Kasumi-1 (cell line): ENCODE measurements around the gene GNAI1.

Source experiments
- DNase-seq, 2 experiments: peaks; one replicate each; lab custom pipeline; 2025; lab: John Stamatoyannopoulos, UW

Gene GNAI1

DNA sequence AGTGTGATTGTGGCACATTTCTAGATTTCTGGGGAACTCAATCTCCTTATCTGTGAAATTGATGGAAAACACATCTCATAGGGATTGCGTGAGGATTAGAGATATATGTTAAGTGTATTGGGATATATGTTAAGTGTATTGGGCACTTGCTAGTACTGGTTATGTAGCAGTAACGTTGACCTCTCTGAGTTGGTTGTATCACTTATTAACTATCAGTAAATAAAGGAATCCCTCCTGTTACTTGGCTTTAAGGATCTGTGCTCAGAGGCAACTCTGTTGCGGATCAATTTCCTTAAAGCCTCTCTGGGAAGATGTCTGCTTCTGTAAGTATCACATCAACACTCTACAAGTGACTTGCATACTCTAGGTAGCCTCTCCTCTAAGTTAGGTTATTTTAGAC, 25.2 kb downstream of the GNAI1 start:
- no peak for DNase-seq

DNA sequence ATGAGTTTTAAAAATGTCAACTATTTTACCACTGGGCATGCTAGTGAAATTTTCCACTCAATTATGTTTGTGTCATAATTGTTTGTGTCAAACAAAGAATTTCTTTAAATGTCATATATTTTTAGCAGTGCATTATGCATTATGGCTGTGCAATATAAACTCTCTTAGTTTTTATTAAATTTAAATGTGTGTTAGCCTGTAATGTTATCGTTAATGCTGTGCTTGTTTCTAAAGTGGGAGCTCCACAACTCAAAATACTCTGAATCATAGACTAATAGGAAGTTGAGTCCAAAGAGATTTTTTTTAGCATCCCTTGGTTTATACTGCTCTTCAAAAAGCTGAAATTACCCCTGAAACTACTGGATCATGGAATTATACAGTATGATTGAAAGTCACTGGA, 26.8 kb downstream of the GNAI1 start:
- no peak for DNase-seq

DNA sequence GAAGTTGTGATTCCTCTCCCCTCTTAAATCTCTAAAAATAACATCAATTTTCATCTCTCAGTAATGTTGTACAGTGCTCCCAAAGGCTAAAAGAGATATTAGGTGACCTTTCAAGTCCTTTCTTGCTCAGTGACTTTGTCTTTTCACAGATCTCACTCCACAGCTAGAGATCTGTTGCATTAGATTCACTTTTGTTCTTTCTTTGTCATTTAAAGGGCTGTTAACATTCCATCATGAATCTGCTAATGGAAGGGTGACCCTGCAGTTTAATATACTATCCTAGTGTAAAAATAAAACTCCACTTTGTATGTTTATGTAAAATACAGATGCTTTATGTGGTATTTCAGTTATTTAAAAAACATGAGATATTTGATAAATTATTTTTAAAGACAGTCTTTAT, 30.5 kb downstream of the GNAI1 start:
- no peak for DNase-seq

DNA sequence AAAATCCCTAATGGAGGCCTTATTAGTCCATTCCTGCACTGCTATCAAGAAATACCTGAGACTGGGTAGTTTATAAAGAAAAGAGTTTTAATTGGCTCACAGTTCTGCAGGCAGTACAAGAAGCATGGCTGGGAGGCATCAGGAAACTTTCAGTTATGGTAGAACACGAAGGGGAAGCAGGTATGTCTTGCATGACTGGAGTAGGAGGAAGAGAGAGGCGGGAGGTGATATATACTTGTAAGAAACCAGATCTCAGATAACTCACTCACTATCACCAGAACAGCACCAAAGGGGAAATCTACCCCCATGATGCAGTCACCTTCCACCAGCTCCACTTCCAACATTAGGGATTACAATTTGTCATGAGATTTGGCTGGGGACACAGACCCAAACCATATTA, 35.8 kb downstream of the GNAI1 start:
- DNase-seq = no peak

DNA sequence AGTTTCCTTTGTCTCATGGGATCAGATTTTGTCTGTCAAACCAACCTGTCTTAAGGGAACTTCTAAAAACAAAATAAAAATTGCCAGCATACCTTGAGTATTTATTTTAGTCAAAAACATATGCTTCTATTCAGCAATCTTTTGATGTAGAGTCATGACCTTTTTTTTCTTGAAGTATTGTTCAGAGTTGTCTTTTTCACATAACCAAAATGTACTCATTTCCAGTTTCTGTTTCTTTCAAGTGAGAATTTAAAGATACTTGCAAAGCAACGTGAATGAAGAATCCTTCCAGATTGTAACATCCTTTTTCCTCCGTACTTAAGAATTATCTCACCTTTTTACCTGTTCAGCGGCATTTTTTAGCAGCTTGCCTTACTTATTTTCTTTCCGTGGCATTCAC, 37.8 kb downstream of the GNAI1 start:
- DNase-seq = no peak

DNA sequence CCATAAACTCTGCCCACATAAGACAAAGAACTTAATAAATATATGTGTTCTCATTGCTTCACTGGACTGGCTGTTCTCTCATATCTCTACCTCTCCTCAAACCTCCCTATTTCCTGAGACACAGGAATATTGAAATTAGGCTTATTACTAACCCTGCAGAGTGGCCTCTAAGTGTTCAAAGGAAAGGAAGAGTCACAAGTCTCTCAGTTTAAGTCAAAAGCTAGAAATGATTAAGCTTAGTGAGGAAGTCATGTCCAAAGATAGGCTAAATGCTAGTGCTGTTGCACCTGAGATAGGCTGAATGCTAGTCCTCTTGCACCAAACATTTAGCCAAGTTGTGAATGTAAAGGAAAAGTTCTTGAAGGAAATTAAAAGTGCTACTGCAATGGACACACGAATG, 41.1 kb downstream of the GNAI1 start:
- DNase-seq = no peak

DNA sequence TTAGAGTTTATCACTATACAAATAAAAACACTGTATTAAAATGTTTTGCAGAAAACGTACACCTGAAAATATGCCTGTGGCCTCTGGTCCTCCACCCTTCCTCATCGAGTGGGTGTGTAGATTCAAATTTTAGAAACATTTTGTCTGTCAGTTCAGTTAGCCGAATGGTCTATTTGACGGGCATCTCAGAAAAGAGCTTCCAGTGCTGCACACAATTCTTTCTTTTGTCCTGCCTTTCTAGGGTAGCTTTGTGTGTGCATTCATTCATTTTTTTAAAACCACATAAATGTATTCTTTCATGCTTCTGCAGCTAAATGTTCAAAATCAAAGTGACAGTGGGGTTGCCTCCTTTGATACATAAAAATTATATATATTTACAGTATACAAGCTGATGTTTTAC, 46.8 kb downstream of the GNAI1 start:
- DNase-seq = no peak

DNA sequence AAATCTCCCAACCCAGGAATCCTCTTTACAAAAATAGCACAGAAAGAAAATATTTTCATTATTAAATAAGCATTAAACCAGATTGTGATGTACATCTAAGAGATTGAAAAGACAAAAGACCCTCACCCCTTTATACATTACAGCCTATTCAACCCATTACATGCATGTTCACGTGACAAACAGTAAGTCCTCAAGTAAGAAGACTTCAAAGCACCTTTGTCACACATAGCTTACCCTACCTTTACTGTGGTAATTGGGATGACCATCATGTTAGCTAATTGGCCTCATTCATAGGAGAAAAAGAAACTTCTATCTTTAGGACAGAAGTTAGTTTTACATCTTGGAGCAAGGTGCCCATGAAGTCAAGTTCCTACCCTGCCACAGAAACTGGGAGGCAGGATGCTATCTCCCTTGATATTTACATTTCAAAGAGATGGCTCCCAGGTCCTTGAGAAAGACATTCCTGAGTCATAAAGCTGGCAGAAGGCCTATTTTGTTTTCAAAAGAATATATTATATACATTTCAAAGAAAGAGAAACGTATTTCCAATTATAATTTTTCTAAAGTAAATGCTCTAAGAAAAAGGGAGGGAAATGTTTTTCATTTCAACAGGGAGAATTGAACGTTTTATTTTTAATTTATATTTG, 48.1 kb downstream of the GNAI1 start:
- no peak for DNase-seq

DNA sequence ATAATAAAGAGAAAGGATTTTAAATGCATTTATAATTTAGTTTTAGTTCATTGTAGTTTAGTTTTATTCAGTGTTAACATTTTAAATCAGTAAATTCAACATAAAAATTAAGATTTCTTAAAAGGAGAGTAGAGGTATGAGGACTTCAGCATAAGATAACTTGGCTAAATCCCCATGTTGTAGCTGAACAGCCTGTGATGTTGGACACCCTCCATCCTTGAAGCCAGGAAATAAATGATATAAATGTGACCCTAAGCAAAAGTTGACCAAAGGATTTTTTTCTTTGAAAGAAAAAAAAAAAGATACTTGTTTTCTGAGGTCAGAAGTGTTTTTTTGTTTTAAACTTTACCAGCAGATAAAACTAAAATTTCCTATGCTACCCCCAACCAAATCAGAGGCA, 48.7 kb downstream of the GNAI1 start:
- DNase-seq = no peak

DNA sequence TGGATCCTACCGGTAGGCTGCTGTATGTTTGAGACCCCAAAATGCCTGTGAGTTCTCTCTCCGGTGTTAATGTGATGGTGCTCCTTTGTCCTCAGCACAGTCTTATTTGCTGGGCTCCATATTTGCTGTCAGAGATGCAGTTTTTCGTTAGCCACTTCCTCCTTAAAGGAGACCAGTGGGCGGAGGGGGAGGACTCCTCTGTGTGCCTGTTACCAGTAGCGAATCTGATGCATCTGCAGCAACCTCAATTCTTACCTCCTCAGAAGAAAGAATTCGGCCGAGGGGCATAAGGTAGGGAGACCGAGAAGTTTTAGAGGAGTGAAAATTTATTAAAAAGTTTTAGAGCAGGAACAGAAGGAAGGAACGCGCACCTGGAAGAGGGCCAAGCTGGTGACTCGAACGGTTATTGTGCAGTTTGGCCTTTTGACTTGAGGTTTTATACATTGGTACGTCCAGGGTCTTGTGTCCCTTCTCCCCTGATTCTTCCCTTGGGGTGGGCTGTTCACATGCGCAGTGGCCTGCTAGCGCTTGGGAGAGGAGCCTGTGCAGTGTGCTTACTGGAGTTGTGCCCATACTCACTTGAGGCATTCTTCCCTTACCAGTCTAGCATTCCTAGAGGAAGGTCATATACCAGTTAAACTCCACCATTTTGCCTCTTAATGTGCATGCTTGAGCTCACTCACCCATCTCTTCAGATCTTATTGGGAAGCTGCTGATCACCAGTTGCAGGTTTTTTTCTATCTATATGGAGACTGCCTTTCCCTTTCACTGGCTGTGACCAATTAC, 49.5 kb downstream of the GNAI1 start:
- DNase-seq = peak; percentile 72 to 83

DNA sequence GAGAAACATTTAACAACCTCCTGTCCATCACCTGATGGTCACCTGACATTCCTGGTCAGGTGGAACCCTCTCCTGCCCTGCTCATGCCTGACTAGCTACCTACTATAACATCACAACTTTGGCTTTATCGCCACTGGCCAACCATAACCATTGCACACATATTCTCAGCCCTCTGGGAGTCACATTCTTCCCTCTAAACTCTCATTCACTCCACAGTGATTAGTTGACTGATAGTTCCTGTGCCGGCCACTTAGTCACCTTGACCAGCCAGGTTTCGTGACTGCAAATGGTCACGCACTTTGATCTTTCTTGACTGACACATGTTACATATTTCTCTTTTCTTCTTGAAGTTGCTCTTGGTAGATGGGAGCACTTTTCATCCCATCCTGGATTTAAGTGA, 50.1 kb downstream of the GNAI1 start:
- DNase-seq = no peak

DNA sequence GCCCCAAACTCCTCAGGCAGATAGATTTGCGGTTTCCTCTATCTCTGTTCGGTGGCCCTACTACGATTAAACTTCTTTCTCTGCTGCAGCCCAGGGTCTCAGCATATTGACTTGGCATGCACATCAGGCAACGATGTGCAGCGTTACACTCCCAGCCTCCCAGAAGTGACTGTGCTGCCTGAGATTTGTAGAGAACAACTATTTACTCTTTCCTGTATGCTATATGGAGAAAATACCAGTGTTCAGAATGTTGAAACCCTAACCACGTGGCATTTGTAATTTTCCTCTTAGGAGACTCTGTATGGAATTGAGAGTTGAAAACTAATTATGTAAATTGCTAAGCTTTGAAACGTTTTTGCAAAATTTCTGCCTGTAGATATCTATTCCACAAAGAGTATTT, 50.9 kb downstream of the GNAI1 start:
- no peak for DNase-seq

DNA sequence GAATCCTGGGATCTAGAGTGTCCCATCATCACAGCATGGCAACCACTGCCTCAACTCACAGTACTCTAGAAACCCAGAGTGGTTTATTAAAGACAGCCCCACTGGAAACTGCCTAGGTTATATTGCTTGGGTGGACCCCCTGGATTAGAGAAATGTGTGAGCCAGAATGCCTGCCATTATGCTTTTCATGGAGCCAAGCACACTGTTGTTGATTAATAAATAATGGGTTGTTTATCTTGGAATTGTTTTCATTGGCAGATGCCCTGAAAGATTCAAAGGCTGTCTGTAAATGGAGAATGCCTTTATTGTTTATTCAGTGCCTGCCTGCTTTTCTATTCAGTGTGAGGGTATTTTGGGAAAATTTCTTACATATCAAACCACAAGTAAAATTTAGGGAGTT, 52.1 kb downstream of the GNAI1 start:
- DNase-seq = no peak

DNA sequence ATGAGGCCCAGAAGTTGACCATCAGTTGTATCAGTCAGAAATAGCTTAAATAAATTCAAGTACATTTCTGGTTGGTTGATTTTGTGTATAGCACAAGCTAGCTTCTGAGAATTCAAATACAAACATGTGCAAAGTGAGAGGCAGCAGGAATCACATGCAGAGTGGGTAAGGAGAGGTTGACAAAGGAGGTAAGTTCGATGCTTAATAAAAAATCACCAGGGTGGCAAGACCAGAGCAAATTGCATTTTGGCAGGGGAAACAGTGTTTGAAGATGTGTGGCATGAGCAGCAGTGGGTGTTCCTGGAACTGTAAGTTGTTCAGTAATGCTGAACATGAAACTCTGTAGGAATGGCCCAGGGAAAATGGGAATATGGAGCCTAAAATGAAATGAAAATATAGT, 52.6 kb downstream of the GNAI1 start:
- no peak for DNase-seq

DNA sequence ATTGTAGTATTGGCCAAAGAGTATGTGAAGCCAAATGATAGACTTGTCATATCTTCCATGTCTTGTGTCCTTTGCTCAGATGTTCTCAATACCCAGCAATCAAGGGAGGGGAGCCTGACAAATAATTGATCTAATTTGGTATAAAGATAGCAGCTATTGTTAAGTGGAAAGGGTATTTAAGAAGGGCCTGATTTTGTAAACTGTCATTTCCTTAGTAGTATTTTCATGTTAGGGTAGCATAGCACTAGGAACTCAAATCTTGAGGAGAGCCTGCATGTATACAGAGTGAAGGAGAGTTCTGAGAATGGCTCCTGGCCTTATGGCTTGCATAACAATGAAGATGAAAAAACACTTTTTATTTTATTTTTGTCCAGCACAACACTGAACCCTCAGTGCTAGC, 53.1 kb downstream of the GNAI1 start:
- DNase-seq = no peak

DNA sequence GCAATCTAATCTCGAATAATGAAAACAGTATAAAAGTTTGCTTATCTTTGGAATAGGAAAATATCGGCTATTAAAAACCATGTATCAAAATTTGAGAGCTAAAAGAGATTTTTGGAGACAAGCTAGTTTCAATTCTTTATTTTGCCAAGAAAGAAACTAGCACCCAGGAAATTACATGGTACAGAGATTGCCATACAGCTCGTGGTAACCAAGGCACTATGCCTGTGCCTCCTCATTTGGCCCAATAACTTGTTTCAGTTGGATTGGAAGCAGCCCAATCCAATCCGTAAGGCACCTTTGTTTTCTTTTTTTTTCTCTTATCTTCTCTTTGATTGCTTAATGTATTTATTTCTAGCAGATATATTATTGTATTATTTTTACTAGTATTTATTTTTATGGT, 55.0 kb downstream of the GNAI1 start:
- no peak for DNase-seq

DNA sequence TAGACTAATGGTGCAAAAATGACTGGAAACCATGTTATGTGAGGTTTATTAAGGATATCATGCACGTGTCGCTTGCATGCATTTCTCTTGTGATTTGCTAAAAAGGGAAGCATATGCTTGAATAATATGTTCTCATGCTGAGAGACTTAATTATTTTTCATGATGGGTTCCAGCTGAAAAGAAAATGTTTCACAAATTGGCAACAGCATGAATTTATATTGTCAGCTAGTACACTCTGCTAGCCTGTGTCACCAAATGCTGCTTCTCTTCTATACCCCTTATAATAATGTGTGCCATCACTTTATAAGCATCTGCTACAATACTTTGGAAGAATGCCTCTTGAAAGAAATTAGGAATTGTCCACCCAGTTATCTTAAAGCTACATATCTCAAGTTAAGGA, 63.0 kb downstream of the GNAI1 start:
- no peak for DNase-seq

DNA sequence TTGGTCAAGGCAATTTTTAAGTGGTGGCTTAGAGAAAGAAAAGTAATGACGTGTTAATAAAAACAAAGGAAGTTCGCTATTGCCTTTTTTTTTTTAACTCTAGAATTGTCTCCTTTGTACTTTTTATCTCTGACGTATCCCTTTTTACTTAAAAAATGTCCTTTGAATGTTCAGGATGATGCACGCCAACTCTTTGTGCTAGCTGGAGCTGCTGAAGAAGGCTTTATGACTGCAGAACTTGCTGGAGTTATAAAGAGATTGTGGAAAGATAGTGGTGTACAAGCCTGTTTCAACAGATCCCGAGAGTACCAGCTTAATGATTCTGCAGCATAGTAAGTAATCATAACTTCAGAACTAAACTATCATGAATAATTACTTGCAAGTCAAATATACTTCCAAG, 64.4 kb downstream of the GNAI1 start:
- no peak for DNase-seq

DNA sequence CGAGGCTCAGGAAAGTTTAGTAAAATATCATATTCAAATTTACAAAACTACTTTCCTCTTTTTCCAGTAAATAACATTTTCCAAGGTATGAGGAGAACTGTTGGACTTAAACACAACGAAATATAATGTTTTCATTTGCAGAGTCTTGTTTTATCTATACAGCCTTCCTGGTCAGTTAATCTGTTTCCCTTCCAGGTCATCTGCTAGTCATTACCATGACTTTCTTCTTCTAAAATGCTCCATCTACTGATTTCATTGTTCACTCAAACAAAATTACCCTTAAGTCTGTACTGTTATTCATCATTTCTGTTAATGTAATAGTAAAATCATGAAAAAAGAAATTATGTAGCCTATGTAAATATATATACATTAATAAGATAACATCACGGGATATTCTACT, 69.8 kb downstream of the GNAI1 start:
- no peak for DNase-seq

DNA sequence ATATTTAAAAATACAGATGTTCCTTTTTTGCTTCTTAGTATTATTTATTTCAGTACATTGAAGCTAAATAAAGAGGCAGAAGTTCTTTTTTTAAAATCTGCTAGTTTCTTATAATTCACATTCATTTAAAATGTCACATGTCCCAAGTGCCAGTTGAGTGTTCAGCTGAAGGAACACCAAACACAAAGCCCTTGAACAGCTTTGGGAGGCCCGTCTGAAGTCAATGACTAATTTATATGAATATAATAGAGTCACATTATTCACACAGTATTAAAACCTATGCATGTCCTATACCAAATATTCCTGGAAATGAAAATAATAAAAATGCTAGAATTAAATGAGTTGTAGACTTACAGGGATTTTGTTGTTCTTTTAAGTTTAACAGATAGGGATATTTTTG, 70.3 kb downstream of the GNAI1 start:
- no peak for DNase-seq

DNA sequence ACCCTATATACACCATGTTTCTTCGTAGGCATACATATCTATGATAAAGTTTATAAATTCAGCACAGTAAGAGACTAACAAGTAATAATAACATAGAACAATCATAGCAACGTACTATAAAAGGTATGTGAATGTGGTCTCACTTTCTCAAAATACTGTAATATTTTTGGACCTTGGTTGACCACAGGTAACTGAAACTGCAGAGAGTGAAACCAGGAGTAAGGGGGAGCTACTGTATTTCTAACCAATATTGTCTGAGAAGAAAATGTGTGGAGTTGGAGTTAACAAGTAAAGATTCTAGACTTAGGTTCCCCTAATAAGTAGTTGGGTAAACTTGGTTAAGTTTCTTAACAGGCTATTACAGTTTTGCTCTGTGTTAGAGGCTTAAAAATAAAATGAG, 72.1 kb downstream of the GNAI1 start:
- no peak for DNase-seq

DNA sequence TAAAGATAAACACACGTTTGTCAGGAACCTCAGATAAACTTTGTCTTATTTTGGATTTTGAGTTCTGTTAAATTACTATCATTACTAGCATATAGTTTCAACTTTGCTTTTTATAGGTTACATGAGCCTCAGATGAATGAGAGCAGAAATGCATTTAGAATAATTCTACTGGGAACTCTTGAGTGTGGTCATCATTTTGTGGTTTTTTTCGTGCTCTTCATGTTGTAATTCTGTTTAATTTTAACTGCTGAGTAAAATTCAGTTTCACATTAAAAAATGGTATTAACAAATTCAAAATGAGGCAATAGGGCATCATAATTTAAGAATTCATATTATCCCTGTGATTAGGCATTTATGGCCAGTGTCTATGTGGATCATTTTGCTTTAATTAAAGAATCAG, 72.9 kb downstream of the GNAI1 start:
- DNase-seq = peak in 1 of 2 experiments; percentile 12

DNA sequence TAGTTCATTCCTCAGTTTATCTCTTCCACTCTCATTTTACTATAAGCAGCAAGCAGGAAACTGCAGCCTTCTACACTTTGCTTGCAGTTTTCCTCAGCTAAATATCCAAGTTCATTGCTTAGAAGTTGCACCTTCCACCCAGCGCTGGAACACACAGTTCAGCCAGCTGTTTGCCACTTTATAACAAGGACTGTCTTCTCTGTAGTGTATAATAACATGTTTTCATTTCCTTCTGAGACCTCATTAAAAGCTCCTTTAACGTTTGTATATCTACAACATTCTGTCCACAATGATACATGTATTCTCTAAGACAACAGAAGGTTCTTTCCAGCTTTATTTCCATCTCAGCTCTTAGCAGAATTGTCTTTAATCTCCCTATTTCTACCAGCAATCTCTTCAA, 74.1 kb downstream of the GNAI1 start:
- DNase-seq = no peak

DNA sequence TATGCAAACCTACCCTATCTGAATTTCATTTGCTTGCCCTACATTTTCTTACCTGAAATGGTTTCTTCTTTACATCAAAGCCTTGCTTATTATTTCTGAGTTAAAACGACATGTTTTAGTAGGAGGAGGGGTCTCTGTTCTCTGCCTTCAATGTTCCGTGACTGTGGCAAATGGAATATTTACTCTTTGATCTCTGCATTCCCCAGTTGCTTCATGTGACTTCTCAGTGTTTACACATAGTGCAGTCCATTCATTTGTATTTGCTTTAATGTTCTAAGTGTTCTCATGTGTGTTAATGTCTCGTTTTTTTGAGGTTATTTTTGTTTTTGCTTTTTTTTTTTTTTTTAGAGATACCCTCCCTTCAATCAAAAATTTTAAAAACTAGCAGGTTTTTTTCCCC, 75.8 kb downstream of the GNAI1 start:
- DNase-seq = no peak
